Measurements from ENCODE around the gene CLCN1.

The CLCN1 gene

DNA sequence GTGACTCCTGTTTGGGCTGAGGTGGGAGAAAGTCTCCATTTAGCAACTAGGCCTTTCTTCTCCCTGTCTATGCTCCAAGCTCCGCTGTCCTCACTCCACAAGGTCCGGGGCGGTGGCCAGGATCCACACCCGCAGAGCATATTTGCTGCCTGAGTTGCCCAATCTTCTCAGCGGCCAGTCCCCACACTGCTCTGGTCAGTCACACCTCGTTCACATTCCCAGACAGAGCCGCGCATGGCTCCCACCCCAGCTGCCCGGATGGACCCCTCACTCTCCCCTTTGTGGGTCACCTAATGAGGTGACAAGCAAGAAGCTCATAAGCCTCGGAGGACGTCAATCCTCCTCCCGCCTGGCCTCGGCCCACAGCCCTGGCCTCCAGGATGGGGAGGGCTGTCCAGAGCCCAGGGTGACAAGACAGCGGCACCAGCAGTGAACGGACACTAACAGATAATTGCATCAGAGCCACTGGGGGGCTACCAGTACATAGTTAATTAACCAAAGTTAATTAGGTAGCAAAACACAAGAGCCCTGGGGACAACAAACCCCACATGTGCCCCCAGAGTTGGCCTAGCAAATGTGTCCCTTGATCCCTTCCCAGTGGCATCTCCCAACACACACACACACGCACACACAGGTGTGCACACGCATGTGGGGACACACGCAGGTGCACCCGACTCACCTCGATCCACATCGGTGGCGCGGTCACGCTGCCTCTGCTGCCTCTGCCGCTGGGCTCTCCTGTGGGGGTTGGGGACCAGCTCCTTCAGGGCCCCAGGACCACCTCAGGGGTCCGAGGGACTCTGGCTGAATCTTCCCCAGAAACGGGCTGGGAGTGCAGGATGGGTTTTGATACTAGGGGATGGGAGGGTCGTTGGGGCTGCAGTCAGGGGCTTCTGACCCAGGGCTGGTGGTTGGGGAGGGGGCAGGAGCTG, 81.0 kb downstream of the CLCN1 start:
- DNase-seq (ENCODE audit: low read depth), result no peak

DNA sequence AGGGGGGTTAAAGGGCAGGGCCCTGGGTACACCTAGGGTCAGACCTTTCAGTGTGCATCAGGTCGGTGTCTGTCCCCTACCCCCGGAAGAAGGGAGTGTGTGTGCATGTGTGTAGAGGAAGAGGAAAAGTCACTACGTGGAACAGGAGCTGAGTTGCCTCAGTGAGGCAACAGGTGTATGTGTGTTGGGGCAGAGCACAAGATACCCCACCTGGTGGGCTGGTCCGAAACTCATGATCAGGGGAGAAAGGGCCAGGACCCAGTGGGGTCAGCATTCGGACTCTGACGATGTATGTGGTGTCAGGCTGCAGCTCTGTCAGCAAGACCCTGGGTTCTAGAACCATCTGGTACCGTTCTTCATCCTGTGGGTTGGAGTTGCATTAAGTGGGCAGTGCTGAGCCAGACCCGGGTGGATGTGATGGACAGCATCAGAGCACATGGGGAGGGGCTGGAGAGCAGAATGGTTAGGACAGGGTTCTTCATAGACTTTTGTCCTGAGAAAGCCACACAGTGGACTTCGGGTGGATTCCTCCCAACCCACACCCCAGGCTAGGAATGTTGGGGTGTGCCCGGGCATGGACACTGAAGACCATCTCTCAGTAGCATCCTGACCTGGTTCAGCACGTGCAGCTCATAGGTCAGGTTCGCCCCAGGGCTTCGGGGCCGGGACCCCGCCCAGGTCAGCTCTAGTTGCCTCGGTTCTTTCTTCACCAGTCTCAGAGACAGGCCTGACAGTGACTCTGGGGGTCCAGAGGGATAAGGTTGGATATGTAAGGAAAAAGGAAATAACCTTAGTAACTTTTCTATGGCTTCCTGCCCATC, 82.0 kb downstream of the CLCN1 start:
- no peak for DNase-seq (ENCODE audit: low read depth)

- no peak for DNase-seq (ENCODE audit: low read depth)
Observed at GRCh38 chr7:143398616-143399015, 82.7 kb downstream of the CLCN1 start.

DNA sequence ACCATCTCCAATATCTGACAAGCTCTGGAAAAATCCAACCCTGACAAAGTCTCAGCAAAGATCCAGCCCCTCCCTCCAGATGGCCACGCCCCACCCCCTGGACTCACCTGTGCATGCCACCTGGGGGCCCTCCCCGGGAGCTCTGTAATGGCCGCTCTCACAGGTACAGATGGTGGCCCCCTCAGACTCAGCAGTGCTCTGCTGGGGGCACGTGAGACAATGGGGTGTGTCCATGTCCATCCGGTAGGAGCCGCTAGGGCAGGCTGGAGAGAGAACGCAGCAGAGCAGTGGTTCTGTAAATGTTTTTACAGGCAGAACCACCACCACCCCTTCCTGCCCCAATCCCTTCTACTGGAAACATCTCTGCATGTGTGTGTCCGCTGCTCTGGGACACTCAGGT, 83.2 kb downstream of the CLCN1 start:
- DNase-seq (ENCODE audit: low read depth), result no peak

- DNase-seq (ENCODE audit: low read depth), result no peak
Observed at GRCh38 chr7:143399642-143400041, 83.7 kb downstream of the CLCN1 start.

- DNase-seq (ENCODE audit: low read depth), result no peak
Observed at GRCh38 chr7:143401265-143401664, 85.4 kb downstream of the CLCN1 start.

Data from GM04503 (cell line).